HG03469 (cell line): ENCODE measurements around the gene POC5.
A peak's percentile ranks its signal among the peaks of the same experiment; 100 is the strongest.
"Not testable (repeated sequence)": the region's sequence is repeated elsewhere in the genome, so short reads cannot be mapped to it uniquely, and the experiment has no call there.

ENCODE experiments used
- ATAC-seq: cut with Tn5 transposase; IDR thresholded peaks from one replicate; pipeline ENCODE4 v1.9.1; 2021; ENCODE audit warnings: mild to moderate bottlenecking, moderate library complexity, moderate number of reproducible peaks; ENCODE audit not compliant: unreplicated experiment

POC5 gene

GRCh38 chr5:75717082-75717922 lies at the start of gene POC5:
Gene POC5, minus strand, starts transcription at chr5:75717437. Its CDS starts 4,500 bp downstream, at chr5:75712937.
- peak; percentile 91 for ATAC-seq

GRCh38 chr5:75758116-75758515 lies 40.9 kb upstream of the POC5 start:
- ATAC-seq = no peak

DNA sequence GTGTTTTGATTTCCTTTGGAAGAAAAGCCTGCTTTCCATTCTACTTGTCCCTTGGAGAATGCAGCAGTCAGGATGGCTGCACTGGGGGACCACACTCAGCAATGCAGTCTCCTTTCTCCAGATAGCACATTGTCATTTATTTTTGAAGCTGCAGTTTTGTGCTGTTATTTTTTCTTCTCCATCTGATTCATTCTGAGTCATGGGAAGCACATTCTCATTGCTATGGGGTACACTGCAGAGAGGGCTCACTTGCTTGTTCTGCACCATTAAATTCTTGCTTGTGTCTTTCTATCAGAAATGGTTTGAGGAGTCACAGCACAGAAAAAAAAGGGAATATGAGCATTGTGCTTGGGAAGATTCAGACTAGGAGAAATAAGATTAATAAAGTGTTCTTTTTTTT lies 39.7 kb upstream of the POC5 start:
- ATAC-seq = no peak

DNA sequence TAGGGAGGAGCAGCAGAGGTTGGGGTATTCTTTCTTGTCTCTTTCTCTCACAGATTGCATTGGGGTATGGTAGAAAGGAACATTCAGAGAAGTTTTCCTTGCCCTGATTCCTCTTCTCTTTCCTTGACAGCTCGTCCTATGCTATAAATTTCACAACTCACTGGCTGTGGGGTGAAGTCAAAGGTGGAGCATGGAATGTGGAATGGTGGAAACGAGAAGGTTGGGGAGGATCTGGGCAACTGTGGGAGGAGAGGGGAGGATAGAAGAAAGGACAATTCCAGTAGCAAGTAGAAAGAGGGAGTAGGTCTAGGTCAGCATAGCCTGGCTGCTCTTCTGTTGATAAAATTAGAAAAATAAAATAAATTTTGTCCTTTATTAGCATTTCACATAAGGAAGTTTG lies 39.0 kb upstream of the POC5 start:
- no peak for ATAC-seq

- no peak for ATAC-seq
These were observed 35.9 kb upstream of the POC5 start for GRCh38 chr5:75753182-75753581.

DNA sequence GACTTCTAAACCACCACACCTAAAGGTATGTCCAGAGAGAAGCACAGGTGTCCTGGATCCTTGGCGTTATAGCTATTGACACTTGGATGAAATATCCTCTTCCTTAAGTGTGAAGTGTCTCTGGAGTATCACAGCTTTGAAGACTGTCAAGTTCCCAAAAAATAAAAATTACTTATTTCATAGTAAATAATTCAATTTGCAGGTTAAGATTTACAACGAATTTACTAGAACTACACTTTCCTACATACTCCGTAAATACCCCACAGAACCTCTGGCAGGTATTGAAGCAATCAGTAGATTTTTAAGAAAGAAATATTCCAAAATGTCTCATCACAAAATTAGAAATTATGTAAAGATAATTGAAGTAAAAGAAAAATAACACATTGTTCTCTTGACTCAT lies 27.1 kb upstream of the POC5 start:
- no peak for ATAC-seq

DNA sequence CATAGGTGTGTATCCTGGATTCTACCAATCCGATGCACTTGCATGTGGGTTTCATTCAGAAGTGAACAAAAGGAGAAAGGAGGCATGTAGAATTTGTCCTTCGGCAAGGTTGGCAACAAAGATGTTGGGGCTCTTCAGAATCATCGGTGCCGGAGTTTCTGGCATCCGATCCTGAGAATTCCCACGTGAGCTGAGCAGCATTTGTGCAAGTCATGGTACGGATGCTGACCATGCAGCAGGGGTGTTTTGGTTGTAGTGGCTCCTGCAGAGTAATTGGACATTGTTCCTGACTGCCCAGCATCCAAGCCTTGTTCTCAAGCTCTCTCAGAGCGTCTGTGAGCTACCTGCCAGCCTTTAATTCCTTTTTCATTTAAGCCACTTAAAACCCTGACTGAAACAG lies 19.0 kb upstream of the POC5 start:
- ATAC-seq = no peak

DNA sequence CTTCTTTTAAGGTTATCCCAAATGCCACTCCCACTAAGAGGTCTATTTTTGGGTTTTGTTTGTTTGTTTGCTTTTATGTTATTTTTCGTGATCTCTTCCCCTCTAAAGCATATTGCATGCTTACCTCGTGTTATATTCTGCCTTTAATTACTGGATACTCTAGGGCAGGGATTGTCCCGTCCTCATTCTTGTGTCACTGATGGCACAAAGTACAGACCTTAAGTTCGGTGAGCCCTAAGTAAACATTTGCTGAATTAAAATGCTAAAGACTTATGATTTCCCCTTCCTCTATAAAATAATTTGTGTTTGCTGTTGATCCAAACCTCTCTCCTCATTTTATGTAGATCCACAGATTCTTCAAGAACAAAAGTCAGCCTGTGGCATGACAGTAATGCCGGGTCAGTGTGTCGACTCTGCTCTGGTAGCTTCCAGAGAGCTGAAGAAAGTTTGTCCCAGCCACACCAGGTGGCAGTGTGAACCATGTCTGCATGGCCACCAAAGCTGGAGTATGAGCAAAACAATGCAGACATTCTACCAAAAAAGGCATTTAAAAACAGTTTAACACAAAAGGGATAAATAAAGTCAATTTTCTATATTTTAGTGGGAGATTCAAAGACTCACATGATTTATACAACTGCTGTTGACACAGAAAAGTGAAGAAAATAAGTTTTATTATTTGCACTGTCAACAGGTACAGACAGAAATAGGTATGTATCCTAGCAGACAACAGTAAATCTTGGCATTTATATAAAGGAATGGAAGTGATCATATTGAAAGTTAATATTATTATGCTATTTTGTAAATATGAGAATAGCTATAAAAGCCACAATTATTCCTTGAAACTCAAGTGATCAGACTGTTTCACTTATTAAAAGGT lies 17.9 kb upstream of the POC5 start:
- no peak for ATAC-seq

DNA sequence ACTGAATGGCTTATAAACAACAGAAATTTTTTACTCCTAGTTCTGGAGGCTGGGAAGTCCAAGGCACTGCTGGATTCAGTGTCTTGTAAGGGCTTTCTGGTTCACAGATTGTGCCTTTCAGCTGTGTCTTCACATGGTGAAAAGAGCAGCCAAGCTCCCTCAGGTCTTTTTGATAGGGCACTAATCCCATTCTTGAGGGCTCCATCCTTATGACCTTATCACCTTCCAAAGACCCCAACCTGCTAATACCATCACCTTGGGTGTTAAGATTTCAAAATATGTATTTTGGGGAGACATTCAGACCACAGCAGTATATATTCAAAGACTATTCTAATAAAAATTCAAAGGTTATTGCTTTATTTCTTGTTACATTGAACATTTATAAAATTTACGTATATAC lies 16.5 kb upstream of the POC5 start:
- no peak for ATAC-seq

- not testable (repeated sequence) for ATAC-seq
These were observed 14.3 kb upstream of the POC5 start for GRCh38 chr5:75731515-75731914.

- no peak for ATAC-seq
These were observed 12.1 kb upstream of the POC5 start for GRCh38 chr5:75729321-75729720.

DNA sequence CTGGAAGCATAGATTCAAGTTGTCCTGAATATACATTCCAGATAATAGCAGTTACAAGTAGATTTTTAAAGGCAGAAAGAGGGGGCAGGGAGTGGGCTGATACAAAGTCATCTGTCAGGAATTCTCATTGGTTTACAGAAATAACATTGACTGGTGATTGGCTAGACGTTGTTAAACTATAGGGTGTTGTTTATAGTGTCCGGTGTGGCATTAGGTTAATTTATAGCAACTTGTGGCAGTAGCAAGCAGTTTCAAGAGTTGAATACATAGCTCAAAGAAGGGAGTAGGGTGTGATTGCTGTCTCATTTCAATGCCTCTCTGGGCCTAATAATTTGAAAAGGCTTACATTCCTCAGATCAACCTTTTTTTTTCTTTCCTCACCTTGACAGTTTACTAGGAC lies 10.7 kb upstream of the POC5 start:
- ATAC-seq = no peak

DNA sequence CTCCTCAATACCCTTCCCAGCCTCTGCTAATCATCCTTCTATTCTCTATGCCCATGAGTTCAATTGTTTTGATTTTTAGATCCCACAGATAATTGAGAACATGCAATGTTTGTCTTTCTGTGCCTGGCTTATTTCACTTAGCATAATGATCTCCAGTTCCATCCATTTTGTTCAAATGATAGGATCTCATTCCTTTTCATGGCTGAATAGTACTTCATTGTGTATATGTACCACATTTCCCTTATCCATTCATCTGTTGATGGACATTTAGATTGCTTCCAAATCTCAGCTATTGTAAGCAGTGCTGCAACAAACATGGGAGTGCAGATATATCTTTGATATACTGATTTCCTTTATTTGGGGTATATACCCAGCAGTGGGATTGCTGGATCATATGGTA lies 9.0 kb upstream of the POC5 start:
- not testable (repeated sequence) for ATAC-seq

DNA sequence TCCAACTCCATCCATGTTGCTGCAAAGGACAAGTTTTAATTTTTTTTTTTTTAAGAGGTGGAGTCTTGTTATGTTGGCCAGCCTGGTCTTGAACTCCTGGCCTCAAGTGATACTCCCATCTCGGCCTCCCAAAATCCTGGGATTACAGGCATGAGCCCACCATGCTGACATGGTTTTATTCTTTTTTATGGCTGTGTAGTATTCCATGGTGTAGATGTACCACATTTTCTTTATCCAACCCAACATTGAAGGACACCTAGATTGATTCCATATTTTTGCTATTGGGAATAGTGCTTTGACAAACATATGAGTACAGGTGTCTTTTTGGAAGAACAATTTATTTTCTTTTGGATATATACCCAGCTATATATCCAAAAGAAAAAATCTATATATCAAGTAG lies 6.1 kb upstream of the POC5 start:
- no peak for ATAC-seq

DNA sequence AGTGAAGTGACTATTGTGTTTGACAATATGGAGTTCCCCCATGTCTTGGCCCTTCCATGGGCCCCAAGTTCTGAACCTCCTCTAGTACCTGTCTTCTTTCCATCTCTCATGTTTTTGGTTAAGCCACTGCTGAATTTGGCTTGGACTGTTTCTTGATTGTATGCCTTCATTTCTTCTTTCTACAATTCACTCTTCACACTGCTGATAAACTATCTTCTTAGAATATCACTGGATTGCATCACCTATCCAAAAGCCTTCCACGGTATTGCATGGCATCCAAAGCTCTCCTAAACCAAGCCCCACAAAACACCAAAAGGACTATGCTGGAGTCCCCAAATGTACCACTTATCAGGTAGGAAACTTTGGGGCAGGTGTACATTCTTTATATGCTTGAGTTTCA lies 4.3 kb upstream of the POC5 start:
- no peak for ATAC-seq

GRCh38 chr5:75720882-75721281 lies 3.6 kb upstream of the POC5 start:
- ATAC-seq = no peak

DNA sequence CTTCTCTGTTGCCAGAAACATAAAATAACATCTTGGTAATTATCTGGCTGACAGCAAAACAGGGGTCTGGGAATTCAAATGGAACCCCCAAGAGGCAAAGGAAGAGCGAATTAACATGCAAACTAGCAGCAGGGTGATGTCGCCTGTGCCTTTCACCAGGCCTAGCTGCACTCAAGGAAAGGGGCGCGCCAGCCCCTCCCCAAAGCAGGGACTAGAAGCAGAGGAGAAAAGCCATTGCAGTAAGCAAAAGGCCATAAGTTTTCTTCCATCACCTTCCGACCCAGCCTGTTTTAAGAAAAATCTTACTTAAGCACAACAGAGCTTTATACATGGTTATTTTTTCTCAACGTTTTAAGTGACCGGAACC lies 539 bp downstream of the POC5 start:
- no peak for ATAC-seq

GRCh38 chr5:75712091-75712490 lies 5.1 kb downstream of the POC5 start:
- ATAC-seq = no peak

GRCh38 chr5:75711151-75711550 lies 6.1 kb downstream of the POC5 start:
- ATAC-seq = no peak

- ATAC-seq = no peak
These were observed 6.6 kb downstream of the POC5 start for GRCh38 chr5:75710637-75711036.

GRCh38 chr5:75707911-75708509 lies 9.2 kb downstream of the POC5 start:
- no peak for ATAC-seq

- ATAC-seq = no peak
These were observed 10.5 kb downstream of the POC5 start for GRCh38 chr5:75706775-75707174.
